ENCODE results near the gene MTFP1.
A peak's percentile ranks its signal among the peaks of the same experiment; 100 is the strongest.
"Not testable (repeated sequence)": the region's sequence is repeated elsewhere in the genome, so short reads cannot be mapped to it uniquely, and the experiment has no call there.

Gene MTFP1

GRCh38 chr22:30426388-30427353, 1.1 kb downstream of the MTFP1 start:
- peak; percentile 85 for DNase-seq (ENCODE audit: low spot score)

- DNase-seq (ENCODE audit: low spot score) = no peak
Observed at GRCh38 chr22:30427871-30428270, 2.3 kb downstream of the MTFP1 start.

- no peak for DNase-seq (ENCODE audit: low spot score)
Observed at GRCh38 chr22:30429887-30430286, 4.3 kb downstream of the MTFP1 start.

- DNase-seq (ENCODE audit: low spot score) = no peak
Observed at GRCh38 chr22:30430933-30431332, 5.4 kb downstream of the MTFP1 start.

GRCh38 chr22:30432096-30432495, 6.5 kb downstream of the MTFP1 start:
- no peak for DNase-seq (ENCODE audit: low spot score)

- DNase-seq (ENCODE audit: low spot score) = no peak
Observed at GRCh38 chr22:30432520-30432919, 7.0 kb downstream of the MTFP1 start.

GRCh38 chr22:30433227-30433626, 7.7 kb downstream of the MTFP1 start:
- DNase-seq (ENCODE audit: low spot score) = no peak

GRCh38 chr22:30433773-30434172, 8.2 kb downstream of the MTFP1 start:
- DNase-seq (ENCODE audit: low spot score) = no peak

- no peak for DNase-seq (ENCODE audit: low spot score)
Observed at GRCh38 chr22:30434843-30435242, 9.3 kb downstream of the MTFP1 start.

GRCh38 chr22:30435674-30436126, 10.1 kb downstream of the MTFP1 start:
- DNase-seq (ENCODE audit: low spot score) = peak; percentile 91

GRCh38 chr22:30436196-30436595, 10.6 kb downstream of the MTFP1 start:
- DNase-seq (ENCODE audit: low spot score) = no peak

- no peak for DNase-seq (ENCODE audit: low spot score)
Observed at GRCh38 chr22:30438559-30438958, 13.0 kb downstream of the MTFP1 start.

GRCh38 chr22:30439226-30439625, 13.7 kb downstream of the MTFP1 start:
- no peak for DNase-seq (ENCODE audit: low spot score)

GRCh38 chr22:30439836-30440235, 14.3 kb downstream of the MTFP1 start:
- no peak for DNase-seq (ENCODE audit: low spot score)

- no peak for DNase-seq (ENCODE audit: low spot score)
Observed at GRCh38 chr22:30441088-30441487, 15.5 kb downstream of the MTFP1 start.

GRCh38 chr22:30444632-30445437, 19.3 kb downstream of the MTFP1 start:
- no peak for DNase-seq (ENCODE audit: low spot score)

GRCh38 chr22:30445438-30446145, 20.0 kb downstream of the MTFP1 start:
- no peak for DNase-seq (ENCODE audit: low spot score)

- DNase-seq (ENCODE audit: low spot score) = no peak
Observed at GRCh38 chr22:30447656-30448055, 22.1 kb downstream of the MTFP1 start.

GRCh38 chr22:30451488-30451887, 25.9 kb downstream of the MTFP1 start:
- not testable (repeated sequence) for DNase-seq (ENCODE audit: low spot score)

GRCh38 chr22:30452861-30453260, 27.3 kb downstream of the MTFP1 start:
- DNase-seq (ENCODE audit: low spot score) = no peak

GRCh38 chr22:30453731-30454510, 28.4 kb downstream of the MTFP1 start:
- DNase-seq (ENCODE audit: low spot score) = no peak

Measured in CD4-positive, alpha-beta T cell treated with Interleukin-6 at 100 ng/mL for 8 hours (primary cell).